Measurements from ENCODE around the gene MAPK8. TPM values are rescaled to one million over a fixed set of nuclear protein-coding genes. Genes with fewer than 3 reads are reported as not detected.

Gene MAPK8
- total RNA-seq, 1 donor from 2014 or later: 47.9 TPM

DNA sequence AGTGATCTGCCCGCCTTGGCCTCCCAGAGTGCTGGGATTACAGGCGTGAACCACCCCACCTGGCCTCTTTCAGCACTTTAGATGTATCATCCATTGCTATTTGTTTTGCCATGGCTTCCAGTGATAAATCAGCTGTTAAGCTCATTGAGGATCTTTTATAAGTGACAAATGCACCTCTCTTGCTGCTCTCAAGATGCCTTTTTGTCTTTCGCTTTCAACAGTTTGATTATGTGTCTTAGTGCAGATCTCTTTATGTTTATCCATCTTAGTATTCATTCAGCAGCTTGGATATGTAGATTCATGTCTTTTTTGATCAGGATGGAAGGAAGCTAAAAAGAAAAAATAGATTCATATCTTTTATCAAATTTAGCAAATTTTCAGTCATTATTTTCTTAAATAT is 105.6 kb downstream of the MAPK8 start:
- H3K36me3 ChIP-seq: peaks cover 12% of the 10 kb centered on the region
- ATAC-seq (no peak), DNase-seq (no peak)
- no peaks in the 10 kb centered on the region for H3K4me1 ChIP-seq
- H3K27me3 ChIP-seq (ENCODE audit: low read depth): no peaks in the 10 kb centered on the region
- no peak overlapping the region for H3K4me3 ChIP-seq
- peaks cover 6% of the 10 kb centered on the region for H3K9me3 ChIP-seq
- intact Hi-C loops (cut with DNase I): no loop called here
- no peak overlapping the region for H3K27ac ChIP-seq
- TF ChIP-seq CTCF (IDR thresholded peaks at IDR 0.05): no peak

- H3K27me3 ChIP-seq (ENCODE audit: low read depth): no peaks in the 10 kb centered on the region
- intact Hi-C loops (cut with DNase I): no loop called here
- no peak overlapping the region for H3K27ac ChIP-seq
- H3K9me3 ChIP-seq: peaks cover 6% of the 10 kb centered on the region
- no peaks in the 10 kb centered on the region for H3K4me1 ChIP-seq
- ATAC-seq (no peak), DNase-seq (no peak)
- H3K36me3 ChIP-seq: peaks cover 12% of the 10 kb centered on the region
- no peak for TF ChIP-seq CTCF (IDR thresholded peaks at IDR 0.05)
- H3K4me3 ChIP-seq: no peak overlapping the region
These were observed 106.5 kb downstream of the MAPK8 start for GRCh38 chr10:48412933-48413332.

GRCh38 chr10:48414160-48414559 is 107.7 kb downstream of the MAPK8 start:
- H3K36me3 ChIP-seq: peaks cover 12% of the 10 kb centered on the region
- no peak for TF ChIP-seq CTCF (IDR thresholded peaks at IDR 0.05)
- H3K4me3 ChIP-seq: no peak overlapping the region
- intact Hi-C loops (cut with DNase I): no loop called here
- ATAC-seq (no peak), DNase-seq (no peak)
- no peaks in the 10 kb centered on the region for H3K27me3 ChIP-seq (ENCODE audit: low read depth)
- H3K4me1 ChIP-seq: no peaks in the 10 kb centered on the region
- peaks cover 6% of the 10 kb centered on the region for H3K9me3 ChIP-seq
- no peak overlapping the region for H3K27ac ChIP-seq

- H3K4me1 ChIP-seq: no peaks in the 10 kb centered on the region
- H3K27ac ChIP-seq: no peak overlapping the region
- ATAC-seq (no peak), DNase-seq (no peak)
- intact Hi-C loops (cut with DNase I): no loop called here
- H3K9me3 ChIP-seq: peaks cover 6% of the 10 kb centered on the region
- H3K27me3 ChIP-seq (ENCODE audit: low read depth): no peaks in the 10 kb centered on the region
- H3K4me3 ChIP-seq: no peak overlapping the region
- no peak for TF ChIP-seq CTCF (IDR thresholded peaks at IDR 0.05)
- H3K36me3 ChIP-seq: peaks cover 11% of the 10 kb centered on the region
These were observed 108.3 kb downstream of the MAPK8 start for GRCh38 chr10:48414778-48415177.

DNA sequence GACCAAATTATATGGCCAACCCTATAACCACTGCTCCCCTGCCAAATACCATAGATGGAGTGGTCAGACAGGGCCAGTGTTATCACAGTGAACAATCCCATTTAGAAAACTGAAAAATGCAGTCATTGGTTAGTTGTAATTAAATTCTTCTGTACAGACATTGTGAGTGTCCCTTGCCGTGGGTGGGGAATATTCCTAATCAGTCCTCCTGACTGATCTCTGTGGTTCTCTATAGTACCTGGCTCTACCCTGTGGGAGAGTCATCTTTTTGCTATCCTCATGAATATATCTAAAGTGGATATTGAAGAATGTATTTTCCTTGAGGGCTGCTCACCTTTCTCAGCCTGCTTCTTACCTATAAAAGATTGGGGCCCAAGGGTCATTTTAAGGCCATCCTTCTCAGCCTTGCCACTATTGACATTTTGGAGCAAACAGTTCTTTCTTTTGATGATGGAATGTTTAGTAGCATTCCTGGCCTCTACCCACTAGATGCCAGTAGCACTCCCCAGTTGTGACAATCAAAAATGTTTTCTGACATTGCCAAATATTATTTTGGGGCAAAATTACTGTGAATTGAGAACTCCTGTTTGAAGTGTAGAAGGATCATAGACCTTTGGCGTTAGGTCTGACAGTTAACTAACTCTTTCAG is 110.2 kb downstream of the MAPK8 start:
- no peak for TF ChIP-seq CTCF (IDR thresholded peaks at IDR 0.05)
- peaks cover 6% of the 10 kb centered on the region for H3K9me3 ChIP-seq
- peak; percentile 19 to 69 for ATAC-seq

More for the DNA sequence above, 110.2 kb downstream of the MAPK8 start:
- DNase-seq: no peak
- H3K4me3 ChIP-seq: no peak overlapping the region
- H3K36me3 ChIP-seq: no peaks in the 10 kb centered on the region
- H3K27ac ChIP-seq: no peak overlapping the region
- no peaks in the 10 kb centered on the region for H3K27me3 ChIP-seq (ENCODE audit: low read depth)
- intact Hi-C loops (cut with DNase I): no loop called here
- H3K4me1 ChIP-seq: no peaks in the 10 kb centered on the region

Measured in lower lobe of right lung (tissue), 2 donors.